K562 (cell line): ENCODE measurements around the gene SLC16A12. TPM values are rescaled to one million over a fixed set of nuclear protein-coding genes. Genes with fewer than 3 reads are reported as not detected.

Source experiments
- ATAC-seq: fragments of 200-7000 bp; cut with Tn5 transposase; 3 replicates; pipeline ENCODE4 v1.9.1; 2020; ENCODE audit warnings: moderate library complexity
- BruUV-seq: library from RNA; stranded (reverse); fragments of 400-500 nt; replicated peaks from 2 replicates; lab custom pipeline; 2021; lab: Mats Ljungman, UMichigan
- CTCF ChIA-PET: fragments of 300-600 bp; formaldehyde crosslinking; extraction: SDS; loops from one replicate; lab custom pipeline; 2021; ENCODE audit warnings: low intra/inter-chr PET ratio; lab: Yijun Ruan, JAX
- POLR2A ChIA-PET: fragments of 300-600, 350-650 bp; sonication (Branson Sonifier 250); formaldehyde crosslinking; extraction: SDS; loops from one replicate; lab custom pipeline; 2021; ENCODE audit warnings: antibody characterized with exemption, inconsistent platforms; lab: Yijun Ruan, JAX
- DNase-seq, 4 experiments: peaks; one replicate each; pipeline versions ENCODE4 v3.0.0 to v3.0.0-alpha.2; 2011 to 2018; ENCODE audit warnings: low spot score in 3 of 4, mixed read lengths in 3 of 4; ENCODE audit errors: extremely low read depth in 1 of 4
- FAIRE-seq: peaks from 2 replicates; lab custom pipeline; 2011; peaks lifted over from hg19 to GRCh38; lab: Jason Lieb, UNC
- H2AFZ ChIP-seq: 2 replicates; pipeline ENCODE4 v1.6.0; 2011; ENCODE audit warnings: low read depth, low read length, control low read depth, inconsistent platforms
- H3K27ac ChIP-seq: fragments of 200-600 bp; 3 replicates; pipeline ENCODE4 v1.8.0; 2011; ENCODE audit warnings: low read depth, mild to moderate bottlenecking, control low read depth, inconsistent platforms, low read length, moderate library complexity, mixed read lengths; ENCODE audit errors: extremely low read depth
- H3K27me3 ChIP-seq, 2 experiments: fragments of 300-600 bp in 1 of 2; 2 replicates in 1 of 2; 3 replicates in 1 of 2; pipeline versions ENCODE4 v1.6.0 to v1.8.0; 2011; ENCODE audit warnings: inconsistent platforms in 2 of 2, low read length in 2 of 2, mild to moderate bottlenecking in 1 of 2, mixed read lengths in 1 of 2, moderate library complexity in 1 of 2; ENCODE audit not compliant: control insufficient read depth in 2 of 2, insufficient read depth in 2 of 2
- H3K36me3 ChIP-seq: fragments of 300-600 bp; 3 replicates; pipeline ENCODE4 v1.8.0; 2011; ENCODE audit warnings: mild to moderate bottlenecking, low read length, inconsistent platforms; ENCODE audit not compliant: control insufficient read depth, insufficient read depth
- H3K4me1 ChIP-seq, 2 experiments: fragments of 200-600 bp in 1 of 2; replicated peaks in 1 of 2; 2 replicates in 1 of 2; 3 replicates in 1 of 2; pipeline versions ENCODE4 v1.5.1 to v1.8.0; 2011; ENCODE audit warnings: inconsistent platforms in 2 of 2, low read length in 2 of 2, mild to moderate bottlenecking in 1 of 2, mixed read lengths in 1 of 2, moderate library complexity in 1 of 2; ENCODE audit not compliant: control insufficient read depth in 2 of 2, insufficient read depth in 2 of 2
- H3K4me2 ChIP-seq: 2 replicates; pipeline ENCODE4 v1.6.1; 2011; ENCODE audit warnings: low read length, control low read depth, inconsistent platforms, mixed read lengths; ENCODE audit not compliant: insufficient read depth
- H3K4me3 ChIP-seq: fragments of 200-600 bp; sonication (generic), shearing (Covaris generic); 2 replicates; pipeline ENCODE4 v1.5.1; 2016; ENCODE audit warnings: control low read depth, inconsistent platforms
- H3K79me2 ChIP-seq: fragments of 200-600 bp; 3 replicates; pipeline ENCODE4 v1.8.0; 2011; ENCODE audit warnings: low read length, inconsistent platforms; ENCODE audit not compliant: control insufficient read depth, insufficient read depth
- H3K9ac ChIP-seq, 2 experiments: 2 replicates each; pipeline versions ENCODE4 v1.6.0 to v1.6.1; 2011; ENCODE audit warnings: low read depth in 2 of 2, low read length in 2 of 2, control low read depth in 1 of 2, inconsistent platforms in 1 of 2, mild to moderate bottlenecking in 1 of 2, mixed read lengths in 1 of 2; ENCODE audit not compliant: insufficient read depth in 1 of 2
- H3K9me1 ChIP-seq: one replicate; pipeline ENCODE4 v1.6.0; 2011; ENCODE audit warnings: inconsistent platforms, mild to moderate bottlenecking, low read length, moderate library complexity; ENCODE audit not compliant: control insufficient read depth, insufficient read depth
- H3K9me3 ChIP-seq: replicated peaks from 2 replicates; pipeline ENCODE4 v1.5.1; 2011; ENCODE audit warnings: low read depth, low read length, inconsistent platforms; ENCODE audit not compliant: control insufficient read depth, insufficient read depth
- H4K20me1 ChIP-seq: replicated peaks from 2 replicates; pipeline ENCODE4 v1.6.1; 2011; ENCODE audit warnings: low read length, inconsistent platforms, mixed read lengths; ENCODE audit not compliant: control insufficient read depth, insufficient read depth
- HDAC2 ChIP-seq: fragments of 450-650 bp; IDR thresholded peaks from 2 replicates; pipeline ENCODE4 v1.6.1; 2016; ENCODE audit warnings: mild to moderate bottlenecking
- HINFP ChIP-seq: fragments of 450-650 bp; conservative IDR thresholded peaks from 2 replicates; pipeline ENCODE4 v1.6.1; 2016; ENCODE audit warnings: missing genetic modification characterization, low read depth, mild to moderate bottlenecking, control low read depth, missing compliant biosample characterization
- MCM2 ChIP-seq: fragments of 450-650 bp; IDR thresholded peaks from 2 replicates; pipeline ENCODE4 v1.6.1; 2017; ENCODE audit warnings: low read depth, mild to moderate bottlenecking
- MECOM ChIP-seq: fragments of 250-450 bp; sonication (Bioruptor Pico); IDR thresholded peaks from 2 replicates; pipeline ENCODE4 v1.8.0; 2022; ENCODE audit warnings: inconsistent platforms
- MITF ChIP-seq: IDR thresholded peaks from 2 replicates; pipeline ENCODE4 v1.6.1; 2014; ENCODE audit warnings: antibody characterized with exemption
- RAD21 ChIP-seq, 2 experiments: fragments of 250-450 bp in 1 of 2; fragments of 450-650 bp in 1 of 2; sonication (Bioruptor Pico) in 1 of 2; formaldehyde crosslinking in 1 of 2; IDR thresholded peaks in 1 of 2; conservative IDR thresholded peaks in 1 of 2; 2 replicates each; pipeline versions ENCODE4 v1.4.0 to v1.8.0; 2020 to 2022; ENCODE audit warnings: mild to moderate bottlenecking in 2 of 2, moderate library complexity in 1 of 2
- SMAD1 ChIP-seq: fragments of 150-350 bp; IDR thresholded peaks from 2 replicates; pipeline ENCODE4 v1.6.1; 2014; ENCODE audit warnings: low read length, low read depth; ENCODE audit not compliant: partially characterized antibody
- SMARCC2 ChIP-seq: fragments of 450-650 bp; IDR thresholded peaks from 2 replicates; pipeline ENCODE4 v1.6.1; 2017; ENCODE audit warnings: antibody characterized with exemption, moderate library complexity, mild to moderate bottlenecking, low read depth
- TEAD2 ChIP-seq: fragments of 450-650 bp; IDR thresholded peaks from 2 replicates; pipeline ENCODE4 v1.6.1; 2016; ENCODE audit warnings: missing genetic modification characterization, control low read depth, missing compliant biosample characterization
- ZKSCAN1 ChIP-seq: fragments of 150-350 bp; IDR thresholded peaks from 2 replicates; pipeline ENCODE4 v1.6.1; 2016; ENCODE audit warnings: low read depth, low read length
- ZKSCAN8 ChIP-seq: fragments of 200-800 bp; sonication (Bioruptor generic); IDR thresholded peaks from 2 replicates; pipeline ENCODE4 v1.6.1; 2016; ENCODE audit warnings: missing genetic modification characterization, missing compliant biosample characterization
- ZNF77 ChIP-seq: fragments of 250-450 bp; sonication (Bioruptor Pico); IDR thresholded peaks from 2 replicates; pipeline ENCODE4 v1.5.0; 2020
- WGBS: fragments of 100-300 bp; shearing (Covaris generic); methylation state at CpG from one replicate; pipeline ENCODE4 v1.1.6; 2016; ENCODE audit warnings: low coverage, mixed read lengths; ENCODE audit not compliant: insufficient coverage; ENCODE audit errors: missing lambda C conversion rate; 5-methylcytosine and 5-hydroxymethylcytosine counted together
- in situ Hi-C: fragments of 300-500 bp; cut with MboI; formaldehyde crosslinking; loops from 4 replicates; pipeline ENCODE4 v1.15.0; 2018; ENCODE audit warnings: inconsistent platforms, mixed read lengths
- intact Hi-C: fragments of 100-400 bp; cut with micrococcal nuclease; formaldehyde crosslinking; loops from 2 replicates; pipeline ENCODE4 v1.14.2; 2022
- polyA plus RNA-seq, 8 experiments: library from polyadenylated mRNA; depleted of rRNA in 4 of 8; stranded (reverse) in 5 of 8; unstranded in 3 of 8; fragments of >200 nt; fragmentation: Nextera tagmentation in 2 of 8; fragmentation: Illumina TruSeq in 1 of 8; extraction: Ambion mirVana in 2 of 8; extraction: Trizol in 1 of 8; gene quantifications; 2 replicates each; pipeline versions ENCODE4 v1.2.1 to v1.2.3, GENCODE V29; 2011 to 2014; ENCODE audit warnings: inconsistent platforms in 1 of 8, missing spikeins in 1 of 8
- total RNA-seq, 7 experiments: library from RNA; depleted of rRNA in 6 of 7; stranded (reverse); fragments of >200 nt in 6 of 7; fragmentation: Illumina TruSeq in 2 of 7; extraction: Trizol in 2 of 7; gene quantifications; 2 replicates each; pipeline versions ENCODE4 v1.2.1 to v1.2.3, GENCODE V29; 2011 to 2021; ENCODE audit warnings: low replicate concordance in 1 of 7
- TF ChIP-seq, protein P1 (sequence below): fragments of 250-450 bp; sonication (Bioruptor Pico); IDR thresholded peaks from 2 replicates; pipeline ENCODE4 v1.4.0; 2020; ENCODE audit warnings: borderline replicate concordance
- TF ChIP-seq, protein P2 (sequence below): fragments of 150-350 bp; IDR thresholded peaks from 2 replicates; pipeline ENCODE4 v1.6.1; 2014; ENCODE audit warnings: low read depth, mild to moderate bottlenecking, low read length, borderline replicate concordance

The SLC16A12 gene
- total and polyA plus RNA-seq, 9 of the 15 experiments (the other 6 are each of a cell fraction or from before 2014, with no cell fraction given), result not detected

DNA sequence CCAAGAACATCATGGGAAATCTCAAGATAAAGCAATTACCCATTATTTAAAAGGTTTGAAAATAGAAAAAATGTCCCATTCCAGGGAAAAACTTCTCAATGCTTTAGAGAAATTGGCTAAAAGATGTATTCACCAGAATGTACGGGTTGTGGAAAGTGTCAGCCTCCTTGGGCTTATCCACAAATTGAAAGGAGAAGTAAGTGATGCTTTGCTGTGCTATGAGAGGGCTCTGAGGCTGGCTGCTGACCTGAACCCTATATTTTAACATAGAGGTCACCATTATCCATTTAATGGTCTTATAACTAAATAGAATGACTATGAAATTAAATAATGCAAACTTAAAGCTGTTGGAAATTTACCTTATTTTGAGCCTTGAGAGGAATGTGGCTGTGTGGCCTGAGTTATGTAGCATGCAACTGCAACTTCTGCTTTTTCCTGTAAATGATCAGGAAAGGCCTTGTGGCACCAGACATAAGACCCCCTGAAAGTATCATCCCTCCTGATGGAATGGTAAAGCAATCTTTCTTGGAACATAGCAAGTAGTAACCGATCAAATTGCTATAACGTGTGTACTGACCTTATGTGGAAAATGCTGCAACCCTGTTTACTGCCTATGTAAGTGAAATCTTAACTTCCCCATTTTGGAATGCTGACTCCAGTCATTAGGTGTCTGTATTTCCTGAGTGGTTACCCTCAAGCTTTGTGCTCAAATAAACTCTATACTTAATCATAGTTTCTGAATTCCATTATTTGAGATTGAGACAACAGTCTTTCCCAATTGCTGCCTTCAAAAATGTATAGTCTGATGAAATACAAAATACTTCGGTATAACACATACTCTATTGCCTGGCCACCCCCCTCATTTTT, 150.7 kb downstream of the SLC16A12 start:
- no peak for DNase-seq
- Histone ChIP-seq H3K4me2 (no peak overlapping the region), H3K27ac (no peak overlapping the region), H3K9me3 (no peaks in the 10 kb centered on the region), H2AFZ (no peak overlapping the region), H3K4me1 (no peaks in the 10 kb centered on the region), H3K9ac (no peak overlapping the region), H3K9me1 (no peaks in the 10 kb centered on the region), H3K27me3 (no peaks in the 10 kb centered on the region), H3K4me3 (no peak overlapping the region), H3K79me2 (no peaks in the 10 kb centered on the region), H4K20me1 (no peaks in the 10 kb centered on the region), H3K36me3 (no peaks in the 10 kb centered on the region)
- in situ Hi-C loops, result no loop called here
- no TSS peak for BruUV-seq
- intact Hi-C loops, result no loop called here
- WGBS, result 16% methylated on average over 4 of the region's 4 CpGs
- CTCF ChIA-PET, result no interaction called here
- POLR2A ChIA-PET, result no interaction called here
- no peak for ATAC-seq
- FAIRE-seq, result no peak
- TF ChIP-seq ZKSCAN8 (CRISPR knock-in tag), result no peak
- no peak for TF ChIP-seq SMARCC2
- TF ChIP-seq ZKSCAN1, result no peak
- no peak for TF ChIP-seq MCM2
- TF ChIP-seq, protein P1, sequence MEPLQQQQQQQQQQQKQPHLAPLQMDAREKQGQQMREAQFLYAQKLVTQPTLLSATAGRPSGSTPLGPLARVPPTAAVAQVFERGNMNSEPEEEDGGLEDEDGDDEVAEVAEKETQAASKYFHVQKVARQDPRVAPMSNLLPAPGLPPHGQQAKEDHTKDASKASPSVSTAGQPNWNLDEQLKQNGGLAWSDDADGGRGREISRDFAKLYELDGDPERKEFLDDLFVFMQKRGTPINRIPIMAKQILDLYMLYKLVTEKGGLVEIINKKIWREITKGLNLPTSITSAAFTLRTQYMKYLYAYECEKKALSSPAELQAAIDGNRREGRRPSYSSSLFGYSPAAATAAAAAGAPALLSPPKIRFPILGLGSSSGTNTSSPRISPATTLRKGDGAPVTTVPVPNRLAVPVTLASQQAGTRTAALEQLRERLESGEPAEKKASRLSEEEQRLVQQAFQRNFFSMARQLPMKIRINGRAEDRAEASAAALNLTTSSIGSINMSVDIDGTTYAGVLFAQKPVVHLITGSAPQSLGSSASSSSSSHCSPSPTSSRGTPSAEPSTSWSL (CRISPR knock-in tag), result no peak
- TF ChIP-seq SMAD1, result no peak
- no peak for TF ChIP-seq HDAC2
- no peak for TF ChIP-seq TEAD2 (tag)
- TF ChIP-seq RAD21 (CRISPR knock-in tag; conservative IDR thresholded peaks at IDR 0.05 in 1 of 2, IDR thresholded peaks at IDR 0.05 in 1 of 2), result no peak
- no peak for TF ChIP-seq MITF
- no peak for TF ChIP-seq HINFP
- no peak for TF ChIP-seq ZNF77 (CRISPR knock-in tag)
- TF ChIP-seq, protein P2, sequence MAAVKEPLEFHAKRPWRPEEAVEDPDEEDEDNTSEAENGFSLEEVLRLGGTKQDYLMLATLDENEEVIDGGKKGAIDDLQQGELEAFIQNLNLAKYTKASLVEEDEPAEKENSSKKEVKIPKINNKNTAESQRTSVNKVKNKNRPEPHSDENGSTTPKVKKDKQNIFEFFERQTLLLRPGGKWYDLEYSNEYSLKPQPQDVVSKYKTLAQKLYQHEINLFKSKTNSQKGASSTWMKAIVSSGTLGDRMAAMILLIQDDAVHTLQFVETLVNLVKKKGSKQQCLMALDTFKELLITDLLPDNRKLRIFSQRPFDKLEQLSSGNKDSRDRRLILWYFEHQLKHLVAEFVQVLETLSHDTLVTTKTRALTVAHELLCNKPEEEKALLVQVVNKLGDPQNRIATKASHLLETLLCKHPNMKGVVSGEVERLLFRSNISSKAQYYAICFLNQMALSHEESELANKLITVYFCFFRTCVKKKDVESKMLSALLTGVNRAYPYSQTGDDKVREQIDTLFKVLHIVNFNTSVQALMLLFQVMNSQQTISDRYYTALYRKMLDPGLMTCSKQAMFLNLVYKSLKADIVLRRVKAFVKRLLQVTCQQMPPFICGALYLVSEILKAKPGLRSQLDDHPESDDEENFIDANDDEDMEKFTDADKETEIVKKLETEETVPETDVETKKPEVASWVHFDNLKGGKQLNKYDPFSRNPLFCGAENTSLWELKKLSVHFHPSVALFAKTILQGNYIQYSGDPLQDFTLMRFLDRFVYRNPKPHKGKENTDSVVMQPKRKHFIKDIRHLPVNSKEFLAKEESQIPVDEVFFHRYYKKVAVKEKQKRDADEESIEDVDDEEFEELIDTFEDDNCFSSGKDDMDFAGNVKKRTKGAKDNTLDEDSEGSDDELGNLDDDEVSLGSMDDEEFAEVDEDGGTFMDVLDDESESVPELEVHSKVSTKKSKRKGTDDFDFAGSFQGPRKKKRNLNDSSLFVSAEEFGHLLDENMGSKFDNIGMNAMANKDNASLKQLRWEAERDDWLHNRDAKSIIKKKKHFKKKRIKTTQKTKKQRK, result no peak
- TF ChIP-seq MECOM (CRISPR knock-in tag), result no peak
